ENCODE results near the gene ETFA.
"Not testable (repeated sequence)": the region's sequence is repeated elsewhere in the genome, so short reads cannot be mapped to it uniquely, and the experiment has no call there.

The ETFA gene

GRCh38 chr15:76325704-76326103, 14.4 kb upstream of the ETFA start:
- DNase-seq (ENCODE audit: low read depth in 2 of 2), result no peak

DNA sequence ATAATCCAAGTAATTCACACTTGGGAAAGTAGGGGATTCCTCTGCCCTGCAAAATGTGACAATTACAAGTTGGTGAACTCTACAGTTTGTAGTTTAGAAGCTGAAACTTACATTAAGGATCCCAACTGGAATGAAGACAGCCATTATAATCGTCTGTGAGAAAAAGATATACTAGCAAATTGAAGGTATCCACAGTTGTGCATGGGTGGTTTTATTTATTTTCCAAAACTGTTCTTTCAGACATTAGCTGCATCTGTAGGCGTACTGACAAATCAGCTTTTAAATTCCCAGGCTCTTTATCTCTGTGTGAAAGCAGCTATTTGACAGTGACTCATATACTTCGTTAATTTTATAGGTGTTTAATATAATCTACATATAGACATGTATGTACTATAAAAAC, 12.8 kb upstream of the ETFA start:
- no peak for DNase-seq (ENCODE audit: low read depth in 2 of 2)

- no peak for DNase-seq (ENCODE audit: low read depth in 2 of 2)
These were observed 10.3 kb upstream of the ETFA start for GRCh38 chr15:76321602-76322001.

- DNase-seq (ENCODE audit: low read depth in 2 of 2), result no peak
These were observed 9.9 kb upstream of the ETFA start for GRCh38 chr15:76321171-76321570.

DNA sequence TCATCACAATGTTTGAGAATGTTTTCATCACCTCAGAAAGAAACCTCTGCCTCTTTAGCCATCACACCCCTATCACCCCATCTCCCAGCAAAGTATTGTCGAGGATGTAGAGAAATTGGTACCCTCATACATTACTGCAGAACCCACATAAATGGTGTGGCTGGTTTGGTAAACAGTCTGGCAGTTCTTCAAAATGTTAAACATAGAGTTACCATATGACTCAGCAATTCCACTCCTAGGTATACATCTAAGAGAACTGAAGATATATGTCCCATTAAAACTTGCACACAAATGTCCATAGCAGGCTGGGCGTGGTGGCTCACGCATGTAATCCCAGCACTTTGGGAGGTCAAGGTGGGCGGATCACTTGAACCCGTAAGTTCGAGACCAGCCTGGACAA, 8.7 kb upstream of the ETFA start:
- no peak for DNase-seq (ENCODE audit: low read depth in 2 of 2)

GRCh38 chr15:76313731-76314130, 2.5 kb upstream of the ETFA start:
- DNase-seq (ENCODE audit: low read depth in 2 of 2), result no peak

DNA sequence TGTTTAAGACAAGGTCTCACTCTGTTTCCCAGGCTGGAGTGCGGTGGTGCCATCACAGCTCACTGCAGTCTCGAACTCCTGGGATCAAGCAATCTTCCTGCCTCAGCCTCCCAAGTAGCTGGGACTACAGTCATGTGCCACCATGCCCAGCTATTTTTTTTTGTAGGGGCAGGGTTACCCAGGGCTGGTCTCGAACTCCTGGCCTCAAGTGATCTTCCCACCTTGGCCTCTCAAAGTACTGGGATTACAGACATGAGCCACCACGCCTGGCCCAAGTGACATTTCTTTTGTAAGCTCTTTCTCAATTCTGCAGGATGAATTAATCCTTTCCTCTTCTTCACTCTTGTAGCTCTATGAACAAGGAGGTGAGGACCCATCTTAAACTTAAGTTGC, 1.9 kb upstream of the ETFA start:
- DNase-seq (ENCODE audit: low read depth in 2 of 2), result not testable (repeated sequence)

GRCh38 chr15:76312540-76313174, 1.4 kb upstream of the ETFA start:
- no peak for DNase-seq (ENCODE audit: low read depth in 2 of 2)

GRCh38 chr15:76310475-76311099, 682 bp downstream of the ETFA start:
- DNase-seq (ENCODE audit: low read depth in 2 of 2), result no peak

- no peak for DNase-seq (ENCODE audit: low read depth in 2 of 2)
These were observed 1.5 kb downstream of the ETFA start for GRCh38 chr15:76309601-76310330.

DNA sequence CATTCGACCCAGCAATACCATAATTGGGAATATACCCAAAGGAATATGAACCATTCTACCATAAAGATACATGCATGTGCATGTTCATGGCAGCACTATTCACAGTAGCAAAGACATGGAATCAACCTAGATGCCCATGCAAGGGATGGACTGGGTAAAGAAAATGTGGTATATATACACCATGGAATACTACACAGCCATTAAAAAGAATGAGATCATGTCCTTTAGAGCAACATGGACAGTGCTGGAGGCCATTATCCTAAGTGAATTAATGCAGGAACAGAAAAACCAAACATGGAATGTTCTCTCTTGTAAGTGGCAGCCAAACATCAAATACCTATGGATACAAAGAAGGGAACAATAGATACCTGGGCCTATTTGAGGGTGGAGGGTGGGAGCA, 7.4 kb downstream of the ETFA start:
- no peak for DNase-seq (ENCODE audit: low read depth in 2 of 2)

DNA sequence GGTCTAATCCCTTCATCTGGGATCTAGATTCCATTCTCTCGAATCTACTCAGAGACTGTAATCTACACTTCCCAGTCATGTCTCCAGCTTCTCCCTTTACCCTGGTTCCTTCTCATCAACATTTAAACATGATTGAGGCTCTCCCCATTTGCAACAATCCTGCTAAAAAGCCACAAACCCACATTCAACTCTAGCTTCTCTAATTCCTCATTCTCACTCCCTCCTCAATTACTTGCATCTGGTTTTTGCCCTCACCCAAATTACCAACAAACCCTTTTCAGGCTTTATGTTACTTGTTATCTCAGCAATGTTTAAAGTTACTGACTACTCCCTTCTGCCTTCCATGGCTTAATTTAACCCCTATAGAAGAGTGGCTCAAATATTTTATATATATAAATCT, 11.5 kb downstream of the ETFA start:
- no peak for DNase-seq (ENCODE audit: low read depth in 2 of 2)

DNA sequence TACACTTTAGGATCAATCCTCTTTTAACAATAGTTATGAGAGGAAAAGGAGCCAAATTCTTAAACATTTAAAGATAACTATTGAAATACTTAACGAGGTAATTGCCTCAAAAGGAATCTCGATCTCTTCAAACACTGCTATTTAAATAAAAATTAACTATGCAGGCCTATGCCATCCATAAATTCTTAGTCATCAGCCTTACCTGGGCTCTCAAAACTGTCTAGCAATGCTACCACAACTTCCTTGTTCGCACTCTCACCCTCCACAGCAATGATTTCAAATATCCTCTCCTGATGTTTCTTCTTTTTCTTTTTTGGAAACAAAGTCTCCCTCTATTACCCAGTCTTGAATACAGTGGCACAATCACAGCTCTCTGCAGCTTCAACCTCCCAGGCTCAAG, 12.3 kb downstream of the ETFA start:
- DNase-seq (ENCODE audit: low read depth in 2 of 2), result no peak

- not testable (repeated sequence) for DNase-seq (ENCODE audit: low read depth in 2 of 2)
These were observed 13.3 kb downstream of the ETFA start for GRCh38 chr15:76297951-76298350.

DNA sequence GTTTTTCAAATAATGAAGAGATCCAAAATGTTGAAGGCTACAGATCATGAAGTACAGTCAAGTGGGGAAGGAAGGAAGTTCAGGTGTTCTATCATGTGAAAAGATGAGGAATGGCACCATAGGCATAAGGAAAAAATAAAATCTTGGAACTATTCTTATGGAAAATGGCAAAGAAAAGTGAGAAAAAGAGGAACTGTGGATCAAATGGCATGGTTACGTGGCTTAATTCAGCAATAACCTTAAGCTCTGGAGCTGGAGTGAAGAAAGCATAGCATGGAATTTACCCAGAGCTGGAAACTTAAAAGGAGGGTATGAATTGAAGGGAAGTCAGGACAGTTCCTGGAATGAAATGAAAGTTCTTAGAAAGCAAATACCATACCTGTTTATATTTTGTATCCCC, 14.4 kb downstream of the ETFA start:
- no peak for DNase-seq (ENCODE audit: low read depth in 2 of 2)

DNA sequence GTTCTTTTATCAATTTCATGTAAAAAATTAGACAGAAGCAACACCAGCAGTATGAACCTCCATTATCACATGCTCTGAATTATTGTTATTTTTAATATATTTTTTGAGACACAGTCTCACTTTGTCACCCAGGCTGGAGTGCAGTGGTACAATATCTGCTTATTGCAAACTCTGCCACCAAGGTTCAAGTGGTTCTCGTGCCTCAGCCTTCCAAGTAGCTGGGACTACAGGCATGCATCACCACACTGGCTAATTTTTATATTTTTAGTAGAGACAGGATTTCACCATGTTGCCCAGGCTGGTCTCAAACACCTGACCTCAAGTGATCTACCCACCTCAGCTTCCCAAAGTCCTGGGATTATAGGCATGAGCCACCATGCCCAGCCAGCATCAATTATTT, 16.8 kb downstream of the ETFA start:
- not testable (repeated sequence) for DNase-seq (ENCODE audit: low read depth in 2 of 2)

GRCh38 chr15:76293361-76293760, 17.9 kb downstream of the ETFA start:
- no peak for DNase-seq (ENCODE audit: low read depth in 2 of 2)

- no peak for DNase-seq (ENCODE audit: low read depth in 2 of 2)
These were observed 21.7 kb downstream of the ETFA start for GRCh38 chr15:76289582-76289981.

- DNase-seq (ENCODE audit: low read depth in 2 of 2), result no peak
These were observed 24.9 kb downstream of the ETFA start for GRCh38 chr15:76286271-76286879.

DNA sequence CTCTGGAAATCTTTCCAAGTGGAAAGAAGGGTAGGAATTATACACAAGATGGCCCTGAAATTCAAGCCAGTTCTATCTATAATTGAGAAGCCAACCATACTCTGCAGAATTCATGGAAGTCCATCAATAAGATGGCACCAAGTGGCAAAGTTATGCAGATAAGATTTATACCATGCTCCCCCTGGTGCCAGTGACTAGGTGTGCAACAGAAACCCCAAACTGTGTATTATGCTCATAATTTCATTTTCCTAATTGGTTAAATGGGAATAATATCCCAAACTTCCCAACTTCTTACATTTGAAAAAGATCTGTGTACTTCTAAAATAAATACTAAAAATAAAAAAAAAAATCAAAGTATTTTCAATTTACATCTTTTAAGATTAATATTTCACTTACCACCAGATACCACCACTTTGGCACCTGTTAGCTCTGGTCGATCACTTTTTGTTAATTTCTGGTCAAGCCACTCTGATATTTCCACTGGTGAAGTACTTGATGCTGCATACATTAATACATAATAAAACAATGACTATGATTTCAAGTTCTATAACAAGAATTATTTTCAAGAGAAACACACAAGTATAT, 25.9 kb downstream of the ETFA start:
- DNase-seq (ENCODE audit: low read depth in 2 of 2), result no peak

DNA sequence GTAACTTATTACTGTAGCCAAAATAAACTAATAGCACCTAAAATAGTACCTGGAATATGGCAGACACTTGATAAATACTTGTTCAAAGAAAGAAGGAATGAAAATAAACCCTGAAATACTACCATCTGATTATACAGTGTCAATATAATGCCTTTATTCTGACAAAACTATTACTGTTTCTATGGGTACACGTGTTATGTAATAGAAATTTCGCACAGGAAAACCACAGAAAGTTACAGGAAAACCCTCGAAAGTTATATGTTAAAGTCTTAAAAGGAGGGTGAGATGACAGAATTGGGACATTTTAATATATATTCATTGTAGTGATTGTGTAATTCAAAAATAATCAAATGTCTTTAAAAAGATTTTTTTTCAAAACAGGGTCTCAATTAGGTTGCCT, 28.8 kb downstream of the ETFA start:
- no peak for DNase-seq (ENCODE audit: low read depth in 2 of 2)

GRCh38 chr15:76278651-76279050, 32.6 kb downstream of the ETFA start:
- no peak for DNase-seq (ENCODE audit: low read depth in 2 of 2)

Measured in fibroblast of skin of left quadriceps (primary cell).